Mucosa of descending colon (tissue), 3 donors: ENCODE measurements around the gene TAS2R31. TPM values are rescaled to one million over a fixed set of nuclear protein-coding genes. Genes with fewer than 3 reads are reported as not detected.

Experiments
- ATAC-seq: fragments of 200-7000 bp; cut with Tn5 transposase; one replicate; pipeline ENCODE4 v1.9.1; 2020; ENCODE audit warnings: mild to moderate bottlenecking, moderate library complexity
- DNase-seq, 3 donors: peaks; one replicate each; pipeline ENCODE4 v3.0.0-alpha.2; 2020
- H3K36me3 ChIP-seq: fragments of 200-600 bp; one replicate; pipeline ENCODE4 v1.8.0; 2021; ENCODE audit warnings: low read depth, mild to moderate bottlenecking
- H3K4me1 ChIP-seq: fragments of 200-600 bp; one replicate; pipeline ENCODE4 v1.8.0; 2021; ENCODE audit warnings: low read depth, mild to moderate bottlenecking
- H3K4me3 ChIP-seq: fragments of 200-600 bp; one replicate; pipeline ENCODE4 v1.8.0; 2021; ENCODE audit warnings: mild to moderate bottlenecking
- H3K9me3 ChIP-seq: fragments of 200-600 bp; one replicate; pipeline ENCODE4 v1.8.0; 2021; ENCODE audit warnings: mild to moderate bottlenecking
- CTCF ChIP-seq: fragments of 200-600 bp; IDR thresholded peaks from one replicate; pipeline ENCODE4 v1.8.0; 2022; ENCODE audit warnings: antibody characterized with exemption, mild to moderate bottlenecking
- intact Hi-C, 2 donors: fragments of 100-400 bp; cut with DNase I in 1 of 2; cut with micrococcal nuclease in 1 of 2; formaldehyde crosslinking; loops; one replicate each; pipeline versions ENCODE4 v1.11.0 to v1.11.1; 2022; cut with DNase I, micrococcal nuclease
- total RNA-seq, 3 donors: library from RNA; stranded (reverse); fragmentation: NEBNext Ultra II Directional in 2 of 3; extraction: Animal tissue kit (Norgen Biotek cat#: 25700) in 2 of 3; gene quantifications; one replicate each; pipeline versions ENCODE4 v1.2.1 to v1.2.4, GENCODE V29; 2021 to 2023
- donor health status: DM: no; HTN: no; CAD: no; lungs with moderate emphysema.
- donor health status: DM: no; HTN: no; CAD: no.
- donor health status: DM: no; HTN: yes; CAD: no.

TAS2R31 gene
- total RNA-seq, 3 donors from 2014 or later = 2.6 to 8.1 (median 3.5) TPM

GRCh38 chr12:10994307-10994706, 36.9 kb downstream of the TAS2R31 start:
- Histone ChIP-seq H3K4me3 (no peak overlapping the region), H3K4me1 (no peaks in the 10 kb centered on the region), H3K9me3 (peaks cover 4% of the 10 kb centered on the region), H3K36me3 (no peaks in the 10 kb centered on the region)
- DNase-seq = no peak
- intact Hi-C loops = no loop called here
- ATAC-seq = no peak
- TF ChIP-seq CTCF = no peak

GRCh38 chr12:10989107-10989506, 42.1 kb downstream of the TAS2R31 start:
- intact Hi-C loops = no loop called here
- TF ChIP-seq CTCF = no peak
- Histone ChIP-seq H3K9me3 (peaks cover 4% of the 10 kb centered on the region), H3K4me3 (no peak overlapping the region), H3K36me3 (no peaks in the 10 kb centered on the region), H3K4me1 (no peaks in the 10 kb centered on the region)
- ATAC-seq = no peak
- no peak for DNase-seq

- DNase-seq = no peak
- no peaks in the 10 kb centered on the region for H3K36me3 ChIP-seq
- H3K4me1 ChIP-seq = no peaks in the 10 kb centered on the region
- no peak for ATAC-seq
- no peak for TF ChIP-seq CTCF
- intact Hi-C loops = no loop called here
- H3K4me3 ChIP-seq = no peak within 1 kb of the TSS
- peaks cover 4% of the 10 kb centered on the region for H3K9me3 ChIP-seq
Observed at GRCh38 chr12:10986812-10987211, 44.4 kb downstream of the TAS2R31 start, which contains the start of gene TAS2R50. Gene TAS2R50 (minus strand): TSS chr12:10986912. CDS start chr12:10986860, 52 bp downstream.

GRCh38 chr12:10982244-10982643, 49.0 kb downstream of the TAS2R31 start:
- Histone ChIP-seq H3K4me1 (no peaks in the 10 kb centered on the region), H3K36me3 (no peaks in the 10 kb centered on the region), H3K4me3 (no peak overlapping the region), H3K9me3 (no peaks in the 10 kb centered on the region)
- DNase-seq (peak in 1 of 3 donors; percentile 16), ATAC-seq (peak; percentile 69)
- intact Hi-C loops = no loop called here
- TF ChIP-seq CTCF = no peak

Other genes with a start within 250 kb of the TAS2R31 start
- gene TAS2R7, start 228.8 kb downstream of the TAS2R31 start, total RNA-seq = not detected
- gene TAS2R8, start 224.1 kb downstream of the TAS2R31 start, total RNA-seq = not detected
- gene TAS2R9, start 221.2 kb downstream of the TAS2R31 start, total RNA-seq = not detected
- gene TAS2R10, start 205.0 kb downstream of the TAS2R31 start, total RNA-seq = under 1 TPM in 2 of 3 donors, not detected in 1; 0.39 to 0.87 TPM
- 1 to 10 TPM in 1 of 3 donors, under 1 TPM in 2; 0.60 to 3.4 (median 0.79) TPM for gene PRR4, start 181.9 kb downstream of the TAS2R31 start, total RNA-seq
- gene PRH1, start 147.2 kb downstream of the TAS2R31 start, total RNA-seq = 10 to 100 TPM; 14.2 to 24.0 (median 15.4) TPM
- gene TAS2R13, start 121.8 kb downstream of the TAS2R31 start, total RNA-seq = 1 to 10 TPM; 1.1 to 3.2 (median 1.3) TPM
- under 1 TPM in 1 of 3 donors, not detected in 2; 0.73 TPM for gene PRH2, start 102.2 kb downstream of the TAS2R31 start, total RNA-seq
- 1 to 10 TPM; 1.7 to 5.4 (median 2.6) TPM for gene TAS2R14, start 92.1 kb downstream of the TAS2R31 start, total RNA-seq
- 1 to 10 TPM in 2 of 3 donors, under 1 TPM in 1; 0.92 to 3.7 (median 1.5) TPM for gene TAS2R50, start 44.5 kb downstream of the TAS2R31 start, total RNA-seq
- 1 to 10 TPM; 1.6 to 3.9 (median 1.7) TPM for gene TAS2R20, start 33.1 kb downstream of the TAS2R31 start, total RNA-seq
- 1 to 10 TPM; 2.1 to 6.8 (median 2.3) TPM for gene TAS2R19, start 8.8 kb downstream of the TAS2R31 start, total RNA-seq
- gene TAS2R46, start 30.9 kb upstream of the TAS2R31 start, total RNA-seq = 1 to 10 TPM in 1 of 3 donors, under 1 TPM in 2; 0.87 to 4.2 (median 0.98) TPM
- gene TAS2R43, start 60.9 kb upstream of the TAS2R31 start, total RNA-seq = 1 to 10 TPM in 1 of 3 donors, under 1 TPM in 1, not detected in 1; 0.51 to 1.3 TPM
- 1 to 10 TPM; 3.0 to 5.9 (median 3.5) TPM for gene TAS2R30, start 103.2 kb upstream of the TAS2R31 start, total RNA-seq
- 10 to 100 TPM in 1 of 3 donors, 1 to 10 TPM in 2; 7.9 to 12.5 (median 9.5) TPM for gene SMIM10L1, start 139.8 kb upstream of the TAS2R31 start, total RNA-seq
- not detected for gene TAS2R42, start 155.5 kb upstream of the TAS2R31 start, total RNA-seq
- gene PRB3, start 238.3 kb upstream of the TAS2R31 start, total RNA-seq = not detected